ENCODE measurements around the gene AGPAT2. TPM values are rescaled to one million over a fixed set of nuclear protein-coding genes. Genes with fewer than 3 reads are reported as not detected.

The AGPAT2 gene
- total RNA-seq, 1 experiment from 2014 or later: 103 TPM

DNA sequence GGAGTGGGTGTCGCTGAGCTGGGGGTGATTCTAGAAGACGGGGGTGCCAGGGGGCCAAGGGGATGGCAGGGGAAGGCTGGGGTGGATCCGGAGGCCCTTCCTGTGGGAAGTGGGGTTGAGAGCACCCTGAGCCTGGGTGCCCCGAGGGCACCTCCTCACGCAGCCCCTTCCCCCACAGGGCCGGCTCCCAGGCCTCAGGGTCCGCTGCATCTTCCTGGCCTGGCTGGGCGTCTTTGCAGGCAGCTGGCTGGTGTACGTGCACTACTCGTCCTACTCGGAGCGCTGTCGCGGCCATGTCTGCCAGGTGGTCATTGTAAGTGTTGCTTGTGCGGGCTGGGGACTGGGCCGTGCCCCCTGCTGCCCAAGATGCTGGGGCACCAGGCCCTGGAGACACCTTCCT is 30.1 kb upstream of the AGPAT2 start:
- Histone ChIP-seq H3K9me2 (replicated peaks; ENCODE audit: low read length) (no peaks in the 10 kb centered on the region), H3K9me3 (ENCODE audit: low read length) (no peaks in the 10 kb centered on the region), H3K4me2 (ENCODE audit: low read length) (no peak overlapping the region), H3K36me3 (ENCODE audit: low read depth, low read length) (no peaks in the 10 kb centered on the region; the same call in 1 of the 2 replicates), H3K4me1 (ENCODE audit: insufficient read depth, low read length) (no peaks in the 10 kb centered on the region; the same call in 1 of the 2 replicates), H3K79me2 (ENCODE audit: low read length) (no peaks in the 10 kb centered on the region), H3K4me3 (ENCODE audit: low read length) (no peak overlapping the region), H3K27ac (ENCODE audit: low read length) (no peak overlapping the region), H2AFZ (ENCODE audit: low read length) (no peak overlapping the region), H3K27me3 (ENCODE audit: low read length) (no peaks in the 10 kb centered on the region), H4K20me1 (ENCODE audit: low read length) (peaks cover 5% of the 10 kb centered on the region; the same call in 1 of the 2 replicates), H3F3A (ENCODE audit: low read length, unreplicated experiment) (no peaks in the 10 kb centered on the region), H3K9ac (ENCODE audit: low read length) (no peak overlapping the region)
- no peak for TF ChIP-seq EZH2phosphoT487 (IDR thresholded peaks at IDR 0.05; ENCODE audit: borderline replicate concordance, low read length)
- TF ChIP-seq, protein P1, sequence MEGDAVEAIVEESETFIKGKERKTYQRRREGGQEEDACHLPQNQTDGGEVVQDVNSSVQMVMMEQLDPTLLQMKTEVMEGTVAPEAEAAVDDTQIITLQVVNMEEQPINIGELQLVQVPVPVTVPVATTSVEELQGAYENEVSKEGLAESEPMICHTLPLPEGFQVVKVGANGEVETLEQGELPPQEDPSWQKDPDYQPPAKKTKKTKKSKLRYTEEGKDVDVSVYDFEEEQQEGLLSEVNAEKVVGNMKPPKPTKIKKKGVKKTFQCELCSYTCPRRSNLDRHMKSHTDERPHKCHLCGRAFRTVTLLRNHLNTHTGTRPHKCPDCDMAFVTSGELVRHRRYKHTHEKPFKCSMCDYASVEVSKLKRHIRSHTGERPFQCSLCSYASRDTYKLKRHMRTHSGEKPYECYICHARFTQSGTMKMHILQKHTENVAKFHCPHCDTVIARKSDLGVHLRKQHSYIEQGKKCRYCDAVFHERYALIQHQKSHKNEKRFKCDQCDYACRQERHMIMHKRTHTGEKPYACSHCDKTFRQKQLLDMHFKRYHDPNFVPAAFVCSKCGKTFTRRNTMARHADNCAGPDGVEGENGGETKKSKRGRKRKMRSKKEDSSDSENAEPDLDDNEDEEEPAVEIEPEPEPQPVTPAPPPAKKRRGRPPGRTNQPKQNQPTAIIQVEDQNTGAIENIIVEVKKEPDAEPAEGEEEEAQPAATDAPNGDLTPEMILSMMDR (conservative IDR thresholded peaks at IDR 0.05; ENCODE audit: low read depth, low read length): no peak
- TF ChIP-seq EZH2 (IDR thresholded peaks at IDR 0.05; ENCODE audit: low read length, unreplicated experiment): no peak
- POLR2A ChIA-PET (ENCODE audit: unreplicated experiment): interaction anchor here (0.6 kb wide), 1 partner anchor 22 kb away, joined by 3 read pairs; no protein-coding TSS in a partner anchor
- no TSS peak for BruUV-seq (replicated peaks)
- intact Hi-C loops (cut with micrococcal nuclease): no loop called here
- DNase-seq: no peak
- no peak for ATAC-seq
- CTCF ChIA-PET: no interaction called here

DNA sequence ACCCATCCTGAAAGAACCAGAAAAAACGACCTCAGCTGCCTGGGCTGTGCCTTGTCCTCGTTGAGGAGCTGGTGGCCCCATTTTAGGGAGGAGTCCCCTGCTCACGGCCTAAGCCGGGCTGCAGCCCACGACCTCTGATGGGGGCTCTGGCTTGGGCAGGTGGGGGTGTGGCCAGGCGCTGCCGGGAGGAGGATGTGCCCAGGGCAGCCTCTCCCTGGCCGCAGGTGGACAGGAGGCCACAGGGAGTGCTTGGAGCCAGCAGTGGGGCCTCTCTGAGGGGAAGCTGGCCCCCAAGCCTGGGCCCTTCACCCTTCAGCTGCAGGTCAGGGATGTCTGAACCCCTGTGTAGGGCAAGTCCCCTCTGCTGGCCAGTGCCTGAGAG is 27.6 kb upstream of the AGPAT2 start:
- BruUV-seq (replicated peaks): no TSS peak
- CTCF ChIA-PET: no interaction called here
- POLR2A ChIA-PET (ENCODE audit: unreplicated experiment): no interaction called here

More for the DNA sequence above, 27.6 kb upstream of the AGPAT2 start:
- Histone ChIP-seq H4K20me1 (ENCODE audit: low read length) (no peaks in the 10 kb centered on the region), H3K4me1 (ENCODE audit: insufficient read depth, low read length) (no peaks in the 10 kb centered on the region; the same call in 1 of the 2 replicates), H3F3A (ENCODE audit: low read length, unreplicated experiment) (no peaks in the 10 kb centered on the region), H2AFZ (ENCODE audit: low read length) (no peak overlapping the region), H3K27ac (ENCODE audit: low read length) (no peak overlapping the region), H3K4me3 (ENCODE audit: low read length) (no peak overlapping the region), H3K27me3 (ENCODE audit: low read length) (no peaks in the 10 kb centered on the region), H3K9ac (ENCODE audit: low read length) (no peak overlapping the region), H3K79me2 (ENCODE audit: low read length) (no peaks in the 10 kb centered on the region), H3K36me3 (ENCODE audit: low read depth, low read length) (no peaks in the 10 kb centered on the region), H3K4me2 (ENCODE audit: low read length) (no peak overlapping the region), H3K9me2 (replicated peaks; ENCODE audit: low read length) (no peaks in the 10 kb centered on the region), H3K9me3 (ENCODE audit: low read length) (no peaks in the 10 kb centered on the region)
- ATAC-seq: no peak
- intact Hi-C loops (cut with micrococcal nuclease): no loop called here
- TF ChIP-seq EZH2phosphoT487 (IDR thresholded peaks at IDR 0.05; ENCODE audit: borderline replicate concordance, low read length) (no peak), EZH2 (IDR thresholded peaks at IDR 0.05; ENCODE audit: low read length, unreplicated experiment) (no peak)
- TF ChIP-seq, protein P1 (conservative IDR thresholded peaks at IDR 0.05; ENCODE audit: low read depth, low read length): no peak
- no peak for DNase-seq
